Activated CD4-positive, CD25-positive, alpha-beta regulatory T cell treated with anti-CD3 and anti-CD28 coated beads, Interleukin-2, amount 50 U/mL, for 72 hours (primary cell): Measurements from ENCODE around the gene CSF2RB.
"Not testable (repeated sequence)": the region's sequence is repeated elsewhere in the genome, so short reads cannot be mapped to it uniquely, and the experiment has no call there.

Experiments
- DNase-seq: peaks from one replicate; pipeline ENCODE4 v3.0.0; 2021

CSF2RB gene

GRCh38 chr22:36977401-36977861 lies 64.0 kb downstream of the CSF2RB start:
- DNase-seq: peak; percentile 75

- peak; percentile 90 for DNase-seq
These were observed 64.7 kb downstream of the CSF2RB start for GRCh38 chr22:36977947-36978660.

- DNase-seq: no peak
These were observed 65.8 kb downstream of the CSF2RB start for GRCh38 chr22:36979016-36979910.

GRCh38 chr22:36981247-36981775 lies 67.9 kb downstream of the CSF2RB start:
- DNase-seq: no peak

GRCh38 chr22:36982136-36982535 lies 68.7 kb downstream of the CSF2RB start:
- no peak for DNase-seq

GRCh38 chr22:36985211-36985889 lies 71.9 kb downstream of the CSF2RB start:
- no peak for DNase-seq

GRCh38 chr22:36986242-36986821 lies 72.9 kb downstream of the CSF2RB start:
- peak; percentile 74 for DNase-seq

GRCh38 chr22:36988075-36988832 lies 74.8 kb downstream of the CSF2RB start:
- no peak for DNase-seq

GRCh38 chr22:36989012-36989411 lies 75.6 kb downstream of the CSF2RB start:
- DNase-seq: not testable (repeated sequence)
